BE2C (cell line): Measurements from ENCODE around the gene USP32.

Experiments used
- DNase-seq: peaks from one replicate; pipeline ENCODE4 v3.0.0-alpha.2; 2020
- H3K27me3 ChIP-seq: fragments of 250-450 bp; sonication (Bioruptor Pico); 2 replicates; pipeline ENCODE4 v1.5.1; 2020; ENCODE audit warnings: mild to moderate bottlenecking
- H3K36me3 ChIP-seq: fragments of 250-450 bp; sonication (Bioruptor Pico); 2 replicates; pipeline ENCODE4 v1.5.1; 2020; ENCODE audit warnings: mild to moderate bottlenecking
- H3K4me1 ChIP-seq: fragments of 250-450 bp; sonication (Bioruptor Pico); 2 replicates; pipeline ENCODE4 v1.5.1; 2020
- H3K4me3 ChIP-seq: 2 replicates; pipeline ENCODE4 v1.5.1; 2011; ENCODE audit warnings: low read depth, low read length
- H3K9me3 ChIP-seq: fragments of 250-450 bp; sonication (Bioruptor Pico); 2 replicates; pipeline ENCODE4 v1.5.1; 2020
- CTCF ChIP-seq: IDR thresholded peaks from 2 replicates; pipeline ENCODE4 v1.5.1; 2012; ENCODE audit warnings: mild to moderate bottlenecking, low read depth, low read length

USP32 gene

GRCh38 chr17:60247836-60248461 lies 144.0 kb downstream of the USP32 start:
- Histone ChIP-seq H3K36me3 (peaks cover 16% of the 10 kb centered on the region), H3K9me3 (no peaks in the 10 kb centered on the region), H3K4me3 (no peak overlapping the region), H3K27me3 (no peaks in the 10 kb centered on the region), H3K4me1 (no peaks in the 10 kb centered on the region)
- DNase-seq = no peak
- TF ChIP-seq CTCF = no peak

- H3K36me3 ChIP-seq = peaks cover 10% of the 10 kb centered on the region
- H3K4me1 ChIP-seq = no peaks in the 10 kb centered on the region
- no peak for DNase-seq
- no peaks in the 10 kb centered on the region for H3K27me3 ChIP-seq
- TF ChIP-seq CTCF = no peak
- H3K4me3 ChIP-seq = no peak overlapping the region
- no peaks in the 10 kb centered on the region for H3K9me3 ChIP-seq
These were observed 147.3 kb downstream of the USP32 start for GRCh38 chr17:60244656-60245055.

GRCh38 chr17:60240290-60240689 lies 151.6 kb downstream of the USP32 start:
- Histone ChIP-seq H3K9me3 (no peaks in the 10 kb centered on the region), H3K4me3 (no peak overlapping the region), H3K27me3 (no peaks in the 10 kb centered on the region), H3K36me3 (0 out of 2 replicates have a peak, but pooled peaks cover 6% of the 10 kb centered on the region), H3K4me1 (no peaks in the 10 kb centered on the region)
- TF ChIP-seq CTCF = no peak
- DNase-seq = no peak

GRCh38 chr17:60231691-60232090 lies 160.2 kb downstream of the USP32 start:
- H3K36me3 ChIP-seq = 0 out of 2 replicates have a peak, but pooled peaks cover 6% of the 10 kb centered on the region
- H3K27me3 ChIP-seq = no peaks in the 10 kb centered on the region
- no peak for DNase-seq
- H3K4me1 ChIP-seq = peaks cover 5% of the 10 kb centered on the region
- H3K4me3 ChIP-seq = no peak overlapping the region
- no peaks in the 10 kb centered on the region for H3K9me3 ChIP-seq
- TF ChIP-seq CTCF = no peak

- Histone ChIP-seq H3K9me3 (no peaks in the 10 kb centered on the region), H3K4me3 (no peak overlapping the region), H3K27me3 (no peaks in the 10 kb centered on the region), H3K36me3 (0 out of 2 replicates have a peak, but pooled peaks cover 6% of the 10 kb centered on the region), H3K4me1 (peaks cover 5% of the 10 kb centered on the region)
- peak; percentile 15 for DNase-seq
- TF ChIP-seq CTCF = peak; percentile 70
These were observed 160.7 kb downstream of the USP32 start for GRCh38 chr17:60231234-60231633.

GRCh38 chr17:60230358-60230757 lies 161.6 kb downstream of the USP32 start:
- DNase-seq = no peak
- peaks cover 2% of the 10 kb centered on the region for H3K36me3 ChIP-seq

More at GRCh38 chr17:60230358-60230757, 161.6 kb downstream of the USP32 start:
- Histone ChIP-seq H3K9me3 (no peaks in the 10 kb centered on the region), H3K4me3 (no peak overlapping the region), H3K4me1 (peaks cover 5% of the 10 kb centered on the region), H3K27me3 (no peaks in the 10 kb centered on the region)
- TF ChIP-seq CTCF = no peak
